Calu3 (cell line): ENCODE data around the gene GZMM. TPM values are rescaled to one million over a fixed set of nuclear protein-coding genes. Genes with fewer than 3 reads are reported as not detected.

Experiments used
- BruUV-seq: library from RNA; stranded (reverse); fragments of 400-500 nt; replicated peaks from 2 replicates; lab custom pipeline; 2021; lab: Mats Ljungman, UMichigan
- CTCF ChIA-PET: fragments of 300-600 bp; sonication (Branson Sonifier 250); formaldehyde crosslinking; loops from one replicate; lab custom pipeline; 2022; ENCODE audit warnings: antibody characterized with exemption; lab: Charles Lee
- DNase-seq: peaks from one replicate; pipeline ENCODE4 v3.0.0; 2022
- H3K27ac Mint-ChIP-seq: one replicate; pipeline ENCODE4 v1.8.0; 2022; ENCODE audit warnings: mixed read lengths; ENCODE audit not compliant: unreplicated experiment
- H3K27me3 Mint-ChIP-seq: one replicate; pipeline ENCODE4 v1.8.0; 2022; ENCODE audit warnings: mixed read lengths; ENCODE audit not compliant: unreplicated experiment
- H3K36me3 Mint-ChIP-seq: one replicate; pipeline ENCODE4 v1.8.0; 2022; ENCODE audit warnings: mild to moderate bottlenecking, moderate library complexity, mixed read lengths; ENCODE audit not compliant: insufficient read depth, unreplicated experiment
- H3K4me1 Mint-ChIP-seq: one replicate; pipeline ENCODE4 v1.8.0; 2022; ENCODE audit warnings: mild to moderate bottlenecking, low read depth, mixed read lengths; ENCODE audit not compliant: unreplicated experiment
- H3K4me3 Mint-ChIP-seq: one replicate; pipeline ENCODE4 v1.8.0; 2022; ENCODE audit warnings: mild to moderate bottlenecking, low read depth, moderate library complexity, mixed read lengths; ENCODE audit not compliant: unreplicated experiment
- H3K9me3 Mint-ChIP-seq: one replicate; pipeline ENCODE4 v1.8.0; 2022; ENCODE audit warnings: low read depth, mixed read lengths; ENCODE audit not compliant: unreplicated experiment
- intact Hi-C: fragments of 100-400 bp; cut with micrococcal nuclease; formaldehyde crosslinking; loops from one replicate; pipeline ENCODE4 v1.10.0; 2022; ENCODE audit not compliant: unreplicated experiment
- total RNA-seq: library from RNA; stranded (reverse); gene quantifications from 2 replicates; pipeline ENCODE4 v1.2.3, GENCODE V29; 2022
- TF ChIP-seq, protein P1 (sequence below): fragments of 200-600 bp; IDR thresholded peaks from one replicate; pipeline ENCODE4 v1.8.0; 2022; ENCODE audit warnings: antibody characterized with exemption; ENCODE audit not compliant: unreplicated experiment

The GZMM gene
- total RNA-seq, 1 experiment from 2014 or later = not detected

- Mint-ChIP-seq H3K4me3 (no peak overlapping the region), H3K9me3 (no peaks in the 10 kb centered on the region)
- DNase-seq = no peak
Observed at GRCh38 chr19:566844-567243, 23.0 kb downstream of the GZMM start.

DNA sequence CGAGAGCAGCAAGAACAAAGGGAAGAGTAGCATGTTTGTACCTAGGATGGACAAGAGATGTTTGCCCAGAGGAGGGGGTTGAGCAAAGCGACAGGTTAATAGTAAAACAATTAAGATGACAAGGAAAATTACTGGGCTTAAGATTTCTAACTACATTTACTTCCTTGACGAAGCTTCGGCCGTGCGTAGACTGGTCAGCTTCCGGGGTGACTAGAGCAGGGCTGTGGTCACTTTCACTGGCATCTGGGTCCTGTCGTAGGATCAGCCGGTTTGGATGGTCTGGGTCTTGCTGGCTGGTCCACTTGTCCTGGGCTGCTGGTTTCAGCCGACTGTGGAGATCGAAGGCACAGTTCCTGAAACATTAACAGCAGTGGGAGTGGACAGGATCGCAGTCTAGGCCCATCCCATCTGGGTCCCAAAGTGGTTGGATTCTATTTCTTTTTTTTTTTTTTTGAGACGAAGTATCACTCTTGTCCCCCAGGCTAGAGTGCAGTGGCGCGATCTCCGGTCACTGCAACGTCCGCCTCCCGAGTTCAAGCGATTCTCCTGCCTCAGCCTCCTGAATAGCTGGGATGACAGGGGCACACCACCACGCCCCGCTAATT, 23.5 kb downstream of the GZMM start:
- Mint-ChIP-seq H3K36me3 (peaks cover 21% of the 10 kb centered on the region), H3K4me1 (peaks cover 7% of the 10 kb centered on the region), H3K27me3 (no peaks in the 10 kb centered on the region), H3K4me3 (no peak overlapping the region), H3K9me3 (no peaks in the 10 kb centered on the region), H3K27ac (no peak overlapping the region)
- CTCF ChIA-PET = no interaction called here
- no peak for DNase-seq
- intact Hi-C loops = no loop called here
- no TSS peak for BruUV-seq
- TF ChIP-seq, protein P1, sequence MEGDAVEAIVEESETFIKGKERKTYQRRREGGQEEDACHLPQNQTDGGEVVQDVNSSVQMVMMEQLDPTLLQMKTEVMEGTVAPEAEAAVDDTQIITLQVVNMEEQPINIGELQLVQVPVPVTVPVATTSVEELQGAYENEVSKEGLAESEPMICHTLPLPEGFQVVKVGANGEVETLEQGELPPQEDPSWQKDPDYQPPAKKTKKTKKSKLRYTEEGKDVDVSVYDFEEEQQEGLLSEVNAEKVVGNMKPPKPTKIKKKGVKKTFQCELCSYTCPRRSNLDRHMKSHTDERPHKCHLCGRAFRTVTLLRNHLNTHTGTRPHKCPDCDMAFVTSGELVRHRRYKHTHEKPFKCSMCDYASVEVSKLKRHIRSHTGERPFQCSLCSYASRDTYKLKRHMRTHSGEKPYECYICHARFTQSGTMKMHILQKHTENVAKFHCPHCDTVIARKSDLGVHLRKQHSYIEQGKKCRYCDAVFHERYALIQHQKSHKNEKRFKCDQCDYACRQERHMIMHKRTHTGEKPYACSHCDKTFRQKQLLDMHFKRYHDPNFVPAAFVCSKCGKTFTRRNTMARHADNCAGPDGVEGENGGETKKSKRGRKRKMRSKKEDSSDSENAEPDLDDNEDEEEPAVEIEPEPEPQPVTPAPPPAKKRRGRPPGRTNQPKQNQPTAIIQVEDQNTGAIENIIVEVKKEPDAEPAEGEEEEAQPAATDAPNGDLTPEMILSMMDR = no peak

More at GRCh38 chr19:566844-567243, 23.0 kb downstream of the GZMM start:
- Mint-ChIP-seq H3K36me3 (peaks cover 16% of the 10 kb centered on the region), H3K27me3 (no peaks in the 10 kb centered on the region), H3K4me1 (peaks cover 7% of the 10 kb centered on the region), H3K27ac (no peak overlapping the region)
- TF ChIP-seq, protein P1 = no peak
- intact Hi-C loops = no loop called here
- CTCF ChIA-PET = no interaction called here
- BruUV-seq = no TSS peak

DNA sequence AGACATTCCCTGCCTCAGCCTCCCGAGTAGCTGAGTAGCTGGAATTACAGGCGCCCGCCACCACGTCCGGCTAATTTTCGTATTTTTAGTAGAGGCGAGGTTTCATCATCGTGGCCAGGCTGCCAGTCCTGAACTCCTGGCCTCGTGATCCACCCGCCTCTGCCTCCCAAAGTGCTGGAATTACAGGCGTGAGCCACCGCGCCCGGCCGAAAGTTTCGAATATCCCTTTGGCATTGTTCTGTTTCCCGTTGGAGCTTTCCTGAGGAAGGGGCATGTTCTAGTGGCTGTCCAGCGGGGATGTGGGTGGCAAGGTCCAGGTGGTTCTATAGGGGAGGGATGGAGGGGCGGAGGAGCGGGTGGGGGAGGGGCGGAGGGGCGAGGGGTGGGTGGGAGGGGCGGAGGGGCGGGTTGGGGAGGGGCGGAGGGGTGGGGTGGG, 26.4 kb downstream of the GZMM start:
- DNase-seq = no peak
- peaks cover 37% of the 10 kb centered on the region for H3K36me3 Mint-ChIP-seq
- peak overlapping the region; percentile 98 for H3K27ac Mint-ChIP-seq
- H3K4me3 Mint-ChIP-seq = no peak overlapping the region
- BruUV-seq = no TSS peak
- H3K9me3 Mint-ChIP-seq = no peaks in the 10 kb centered on the region
- intact Hi-C loops = no loop called here
- H3K4me1 Mint-ChIP-seq = peaks cover 15% of the 10 kb centered on the region
- H3K27me3 Mint-ChIP-seq = no peaks in the 10 kb centered on the region
- TF ChIP-seq, protein P1 = no peak
- CTCF ChIA-PET = no interaction called here

DNA sequence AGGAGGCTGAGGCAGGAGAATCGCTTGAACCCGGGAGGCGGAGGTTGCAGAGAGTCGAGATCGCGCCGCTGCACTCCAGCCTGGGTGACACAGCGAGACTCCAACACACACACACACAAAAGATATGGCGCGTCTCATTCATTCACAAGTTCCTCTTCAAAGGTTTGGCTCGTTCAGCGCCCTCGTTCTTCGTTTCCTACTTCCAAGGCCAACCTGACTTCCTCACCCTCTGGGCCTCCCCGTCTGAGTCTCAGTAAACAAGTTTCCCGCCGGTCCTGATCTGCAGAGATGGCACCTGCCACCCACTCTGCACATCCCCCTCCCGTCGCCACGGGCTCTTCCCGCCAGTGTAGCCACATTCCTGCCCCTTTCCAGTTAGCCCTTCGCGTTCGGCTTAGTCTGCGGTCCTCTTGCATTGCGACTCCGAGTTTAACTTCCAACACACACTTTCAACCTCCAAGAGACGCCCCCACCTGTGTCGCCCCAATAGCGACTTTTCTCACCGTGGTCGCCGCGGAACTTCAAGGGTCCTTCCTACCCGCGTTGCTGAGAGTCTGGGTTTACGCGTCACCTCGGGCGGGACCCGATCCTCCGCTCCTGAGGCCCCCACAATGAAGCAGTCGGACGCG, 27.2 kb downstream of the GZMM start:
- BruUV-seq = no TSS peak
- Mint-ChIP-seq H3K4me3 (peak overlapping the region; percentile 96), H3K36me3 (peaks cover 37% of the 10 kb centered on the region), H3K27me3 (no peaks in the 10 kb centered on the region), H3K9me3 (no peaks in the 10 kb centered on the region), H3K27ac (peak overlapping the region; percentile 98), H3K4me1 (peaks cover 16% of the 10 kb centered on the region)
- TF ChIP-seq, protein P1 = no peak
- CTCF ChIA-PET = no interaction called here
- intact Hi-C loops = no loop called here
- peak; percentile 49 for DNase-seq
